Nephron (organoid): ENCODE results near the gene DOK3.

ENCODE experiments used
- H3K27ac Mint-ChIP-seq, 3 experiments: 2 replicates each; pipeline ENCODE4 v1.8.0; 2020; ENCODE audit warnings: mixed read lengths in 3 of 3, mild to moderate bottlenecking in 2 of 3, moderate library complexity in 1 of 3
- H3K27me3 Mint-ChIP-seq: 2 replicates; pipeline ENCODE4 v1.8.0; 2021; ENCODE audit warnings: low read depth, mild to moderate bottlenecking, moderate library complexity, mixed read lengths
- H3K36me3 Mint-ChIP-seq: 2 replicates; pipeline ENCODE4 v1.8.0; 2020; ENCODE audit warnings: low read depth, mixed read lengths
- H3K4me1 Mint-ChIP-seq: 2 replicates; pipeline ENCODE4 v1.8.0; 2020; ENCODE audit warnings: mixed read lengths
- H3K4me3 Mint-ChIP-seq, 3 experiments: 2 replicates each; pipeline ENCODE4 v1.8.0; 2020; ENCODE audit warnings: mild to moderate bottlenecking in 3 of 3, mixed read lengths in 3 of 3, moderate library complexity in 2 of 3
- H3K9me3 Mint-ChIP-seq: 2 replicates; pipeline ENCODE4 v1.8.0; 2020; ENCODE audit warnings: mixed read lengths
- TF ChIP-seq, protein P1 (sequence below), 3 experiments: fragments of 200-600 bp; sonication (generic); IDR thresholded peaks; one replicate each; pipeline ENCODE4 v1.5.0; 2021; ENCODE audit warnings: antibody characterized with exemption in 3 of 3; ENCODE audit not compliant: unreplicated experiment in 3 of 3

DOK3 gene

GRCh38 chr5:177469750-177470525 is 39.7 kb downstream of the DOK3 start:
- Mint-ChIP-seq H3K4me1 (peaks cover 33% of the 10 kb centered on the region), H3K9me3 (peaks cover 3% of the 10 kb centered on the region), H3K4me3 (peak overlapping the region; percentile 85 to 89 (median 89)), H3K27me3 (no peaks in the 10 kb centered on the region), H3K27ac (peak overlapping the region; percentile 79 to 95 (median 87)), H3K36me3 (peaks cover 56% of the 10 kb centered on the region)
- TF ChIP-seq, protein P1, sequence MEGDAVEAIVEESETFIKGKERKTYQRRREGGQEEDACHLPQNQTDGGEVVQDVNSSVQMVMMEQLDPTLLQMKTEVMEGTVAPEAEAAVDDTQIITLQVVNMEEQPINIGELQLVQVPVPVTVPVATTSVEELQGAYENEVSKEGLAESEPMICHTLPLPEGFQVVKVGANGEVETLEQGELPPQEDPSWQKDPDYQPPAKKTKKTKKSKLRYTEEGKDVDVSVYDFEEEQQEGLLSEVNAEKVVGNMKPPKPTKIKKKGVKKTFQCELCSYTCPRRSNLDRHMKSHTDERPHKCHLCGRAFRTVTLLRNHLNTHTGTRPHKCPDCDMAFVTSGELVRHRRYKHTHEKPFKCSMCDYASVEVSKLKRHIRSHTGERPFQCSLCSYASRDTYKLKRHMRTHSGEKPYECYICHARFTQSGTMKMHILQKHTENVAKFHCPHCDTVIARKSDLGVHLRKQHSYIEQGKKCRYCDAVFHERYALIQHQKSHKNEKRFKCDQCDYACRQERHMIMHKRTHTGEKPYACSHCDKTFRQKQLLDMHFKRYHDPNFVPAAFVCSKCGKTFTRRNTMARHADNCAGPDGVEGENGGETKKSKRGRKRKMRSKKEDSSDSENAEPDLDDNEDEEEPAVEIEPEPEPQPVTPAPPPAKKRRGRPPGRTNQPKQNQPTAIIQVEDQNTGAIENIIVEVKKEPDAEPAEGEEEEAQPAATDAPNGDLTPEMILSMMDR (IDR thresholded peaks at IDR 0.05; ENCODE audit: unreplicated experiment in 3 of 3): no peak

GRCh38 chr5:177468685-177469628 is 40.7 kb downstream of the DOK3 start:
- peaks cover 61% of the 10 kb centered on the region for H3K36me3 Mint-ChIP-seq
- H3K9me3 Mint-ChIP-seq: peaks cover 3% of the 10 kb centered on the region
- peak overlapping the region in 2 of 3 experiments; percentile 17 to 62 for H3K27ac Mint-ChIP-seq
- TF ChIP-seq, protein P1 (IDR thresholded peaks at IDR 0.05; ENCODE audit: unreplicated experiment in 3 of 3): no peak
- no peaks in the 10 kb centered on the region for H3K27me3 Mint-ChIP-seq
- peak overlapping the region; percentile 21 to 53 (median 29) for H3K4me3 Mint-ChIP-seq
- peaks cover 23% of the 10 kb centered on the region for H3K4me1 Mint-ChIP-seq

DNA sequence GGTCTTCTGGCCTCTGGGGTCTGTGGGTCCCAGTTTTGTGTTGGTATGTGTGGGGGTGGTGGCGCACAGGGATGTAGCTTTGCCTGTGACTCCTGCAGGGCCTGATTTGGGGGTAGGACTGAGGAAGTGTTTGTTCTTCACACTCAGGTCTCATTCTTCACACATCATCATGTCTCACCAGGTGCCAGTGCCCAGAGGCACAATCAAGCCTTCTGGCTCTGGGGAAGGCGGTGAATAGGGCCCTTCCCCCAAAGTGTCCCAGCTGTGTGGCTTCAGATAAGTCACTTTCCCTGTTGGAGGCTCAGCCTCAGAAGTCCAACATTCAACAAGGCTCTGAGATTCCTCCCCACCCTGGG is 41.3 kb downstream of the DOK3 start:
- H3K36me3 Mint-ChIP-seq: peaks cover 66% of the 10 kb centered on the region
- H3K27me3 Mint-ChIP-seq: no peaks in the 10 kb centered on the region
- peak overlapping the region; percentile 21 to 46 (median 29) for H3K4me3 Mint-ChIP-seq
- H3K4me1 Mint-ChIP-seq: peaks cover 21% of the 10 kb centered on the region
- peaks cover 3% of the 10 kb centered on the region for H3K9me3 Mint-ChIP-seq
- H3K27ac Mint-ChIP-seq: peak overlapping the region in 1 of 3 experiments; percentile 44
- TF ChIP-seq, protein P1 (IDR thresholded peaks at IDR 0.05; ENCODE audit: unreplicated experiment in 3 of 3): no peak

DNA sequence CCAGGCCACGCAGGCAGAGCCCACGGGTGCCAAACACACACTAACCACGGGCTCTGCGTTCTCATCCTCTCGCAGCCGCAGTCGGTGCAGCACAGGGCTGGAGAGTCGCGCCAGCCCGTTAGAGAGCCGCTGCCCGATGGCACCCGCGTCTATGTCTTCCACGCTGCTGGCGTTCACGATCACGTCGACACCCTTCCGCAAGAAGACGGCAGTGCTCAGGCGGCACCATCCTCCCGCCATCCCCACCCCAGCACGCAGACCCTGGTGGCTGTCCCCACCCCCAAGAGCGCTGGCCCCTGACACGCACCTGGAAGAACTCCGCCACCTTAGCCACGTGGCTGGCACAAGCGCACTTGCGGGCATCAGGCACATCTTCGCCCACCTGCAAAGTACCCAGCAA is 42.2 kb downstream of the DOK3 start:
- Mint-ChIP-seq H3K27ac (no peak overlapping the region), H3K27me3 (no peaks in the 10 kb centered on the region), H3K36me3 (peaks cover 75% of the 10 kb centered on the region), H3K4me3 (peak overlapping the region in 1 of 3 experiments; percentile 34), H3K9me3 (peaks cover 3% of the 10 kb centered on the region), H3K4me1 (peaks cover 21% of the 10 kb centered on the region)
- TF ChIP-seq, protein P1 (IDR thresholded peaks at IDR 0.05; ENCODE audit: unreplicated experiment in 3 of 3): no peak

DNA sequence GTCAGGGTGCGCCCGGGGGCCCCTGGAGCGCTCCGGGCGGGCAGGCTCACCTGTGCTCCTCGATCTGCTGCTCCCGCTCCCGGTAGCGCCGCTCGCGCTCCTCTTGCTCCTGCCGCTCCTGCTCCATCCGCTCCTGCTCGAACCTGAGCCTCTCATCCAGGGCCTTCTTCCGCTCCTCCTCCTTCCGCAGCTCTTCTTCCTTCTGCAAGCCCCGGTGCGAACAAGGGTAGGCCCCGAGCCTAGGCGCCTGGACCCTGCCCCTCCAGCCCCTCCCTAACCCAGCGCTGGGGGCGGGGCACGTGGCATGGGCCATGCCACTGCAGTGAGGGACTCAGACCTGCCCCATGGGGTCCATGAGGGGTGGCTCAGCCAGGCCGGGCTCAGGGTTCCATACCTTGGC is 42.8 kb downstream of the DOK3 start:
- peaks cover 3% of the 10 kb centered on the region for H3K9me3 Mint-ChIP-seq
- no peak overlapping the region for H3K4me3 Mint-ChIP-seq
- H3K4me1 Mint-ChIP-seq: peaks cover 21% of the 10 kb centered on the region
- H3K36me3 Mint-ChIP-seq: peaks cover 79% of the 10 kb centered on the region
- H3K27ac Mint-ChIP-seq: no peak overlapping the region
- TF ChIP-seq, protein P1 (IDR thresholded peaks at IDR 0.05; ENCODE audit: unreplicated experiment in 3 of 3): no peak
- no peaks in the 10 kb centered on the region for H3K27me3 Mint-ChIP-seq
